Left ventricle myocardium superior (tissue), 1 donor: ENCODE measurements around the gene RAP2A. TPM values are rescaled to one million over a fixed set of nuclear protein-coding genes. Genes with fewer than 3 reads are reported as not detected.
A peak's percentile ranks its signal among the peaks of the same experiment; 100 is the strongest.

Experiments used
- ATAC-seq: fragments of 200-7000 bp; cut with Tn5 transposase; one replicate; pipeline ENCODE4 v1.9.1; 2020; ENCODE audit warnings: mild to moderate bottlenecking, moderate library complexity
- DNase-seq: peaks from one replicate; pipeline ENCODE4 v3.0.0-alpha.2; 2020
- intact Hi-C: fragments of 100-400 bp; cut with micrococcal nuclease; formaldehyde crosslinking; loops from one replicate; pipeline ENCODE4 v1.11.0; 2022
- long read RNA-seq: library from polyadenylated mRNA; unstranded; transcript quantifications from one replicate; pipeline ENCODE4 v2.0.0, GENCODE V29; 2021
- total RNA-seq: library from RNA; stranded (reverse); fragmentation: NEBNext Ultra II Directional; extraction: Animal tissue kit (Norgen Biotek cat#: 25700); gene quantifications from one replicate; pipeline ENCODE4 v1.2.1, GENCODE V29; 2021
- donor health status: DM: no; HTN: yes; CAD: no; lungs with severe emphysema.

Gene RAP2A
- total RNA-seq: 15.5 TPM
- long read RNA-seq, full-length matches to known transcripts: 26 of 30 reads
- long read RNA-seq, partial matches to known transcripts: 0 of 30 reads
- long read RNA-seq, other reads (novel, unspliced or antisense): 4 of 30 reads

GRCh38 chr13:97433727-97434396, at the start of gene RAP2A:
Gene RAP2A, plus strand, starts transcription at chr13:97434169. Its CDS starts 302 bp downstream, at chr13:97434471.
- ATAC-seq (peak; percentile 83), DNase-seq (peak; percentile 94)
- intact Hi-C loops: loop anchor here (10.0 kb wide), 1 partner anchor 79 kb away; no protein-coding TSS in a partner anchor

GRCh38 chr13:97384371-97384770, 49.6 kb upstream of the RAP2A start:
- ATAC-seq (peak; percentile 29), DNase-seq (no peak)
- intact Hi-C loops: no loop called here

GRCh38 chr13:97385146-97385545, 48.8 kb upstream of the RAP2A start:
- intact Hi-C loops: no loop called here
- peak; percentile 56 for ATAC-seq
- no peak for DNase-seq

DNA sequence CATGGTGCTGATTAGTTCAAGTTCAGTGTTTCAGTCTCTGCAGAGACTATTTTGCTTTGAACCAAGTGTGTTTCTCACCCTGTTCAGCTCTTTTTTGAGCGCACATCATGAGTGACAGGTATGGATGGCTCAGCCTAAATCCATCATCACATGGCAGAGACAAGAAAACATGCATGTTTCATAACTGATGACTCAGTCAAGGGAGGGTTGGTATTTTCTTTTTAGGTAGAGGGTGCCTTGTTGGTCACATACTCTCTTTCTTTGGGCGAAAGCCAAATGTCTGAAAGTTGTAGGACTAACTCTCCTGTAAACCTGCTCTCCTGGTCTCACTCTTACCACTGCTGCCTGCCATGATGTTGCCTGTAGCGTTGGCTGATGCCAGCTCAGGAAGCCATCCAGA, 48.1 kb upstream of the RAP2A start:
- DNase-seq: no peak
- intact Hi-C loops: no loop called here
- peak; percentile 12 for ATAC-seq

GRCh38 chr13:97386801-97387484, 47.0 kb upstream of the RAP2A start:
- intact Hi-C loops: no loop called here
- DNase-seq: no peak
- ATAC-seq: peak; percentile 52

GRCh38 chr13:97387485-97387839, 46.5 kb upstream of the RAP2A start:
- ATAC-seq (peak; percentile 25), DNase-seq (no peak)
- intact Hi-C loops: no loop called here

DNA sequence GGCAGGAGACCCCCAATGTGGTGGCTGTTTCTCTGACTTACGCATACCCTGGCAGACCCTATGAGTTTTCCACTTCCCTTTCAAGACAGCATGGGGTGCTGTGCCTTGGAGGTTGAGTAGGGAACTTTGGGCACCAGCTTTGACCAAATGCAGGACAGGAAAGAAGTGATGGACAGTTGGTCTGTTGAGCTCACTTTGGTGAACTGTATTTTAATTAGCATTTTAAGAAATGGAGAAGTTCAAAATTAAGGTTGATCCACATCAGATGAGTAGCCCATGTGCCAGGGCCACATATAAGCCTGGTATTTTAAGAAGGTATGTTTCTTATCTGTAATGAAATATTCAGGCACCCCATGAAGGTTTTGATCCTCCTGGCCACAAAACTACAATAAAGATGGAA, 46.1 kb upstream of the RAP2A start:
- ATAC-seq: peak; percentile 37
- intact Hi-C loops: no loop called here

DNA sequence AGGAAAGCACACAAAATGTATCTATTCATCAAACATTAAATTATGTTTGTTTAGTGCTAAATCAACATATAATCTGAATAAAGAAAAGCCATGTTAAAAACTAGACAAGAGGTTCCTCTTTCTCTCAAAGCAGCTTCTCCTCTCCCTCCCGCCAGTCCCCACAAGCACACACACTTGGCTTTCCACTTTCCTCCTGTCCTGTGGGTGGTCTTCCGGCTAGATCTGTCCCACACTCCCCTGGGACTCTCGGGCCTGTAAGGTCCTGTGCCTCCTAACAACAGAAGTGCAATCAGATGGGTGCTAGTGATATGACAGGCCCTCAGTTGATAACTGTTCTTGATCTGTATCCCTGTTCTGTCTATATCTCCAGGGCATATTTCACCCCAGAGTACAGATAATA, 45.6 kb upstream of the RAP2A start:
- DNase-seq (no peak), ATAC-seq (no peak)
- intact Hi-C loops: no loop called here

More for the DNA sequence above, 46.1 kb upstream of the RAP2A start:
- DNase-seq: no peak

DNA sequence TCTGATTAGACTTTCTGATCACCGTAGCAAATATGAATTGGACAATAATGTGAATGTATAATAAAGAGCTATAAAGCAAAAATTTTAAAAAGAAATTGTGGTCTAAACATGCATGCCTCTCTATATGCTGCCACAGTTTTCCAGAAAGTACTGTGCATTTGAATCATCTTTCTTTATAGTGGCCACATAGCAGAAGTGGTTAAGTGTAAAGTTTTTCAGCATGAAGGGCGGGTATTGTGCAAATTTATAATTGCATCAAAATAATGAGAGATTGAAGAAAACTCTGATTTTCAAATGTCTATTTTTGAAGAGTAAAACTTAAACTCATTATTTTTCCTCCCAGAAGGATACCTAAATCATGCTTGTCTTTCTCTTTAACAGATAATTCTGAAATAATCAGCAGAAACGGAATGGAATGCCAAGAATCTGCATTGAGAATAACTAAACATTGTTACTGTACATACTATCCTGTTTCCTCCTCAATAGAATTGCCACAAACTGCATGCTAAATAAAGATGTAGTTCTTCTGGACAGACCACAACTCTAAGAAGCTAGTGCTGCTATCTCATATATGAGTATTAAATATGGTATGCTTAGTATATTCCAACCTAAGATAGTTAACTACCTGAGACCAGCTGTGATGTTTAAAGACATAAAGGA, 42.9 kb upstream of the RAP2A start:
- intact Hi-C loops: no loop called here
- DNase-seq: no peak
- ATAC-seq: no peak

- ATAC-seq: no peak
- DNase-seq: no peak
- intact Hi-C loops: no loop called here
These were observed 41.9 kb upstream of the RAP2A start for GRCh38 chr13:97392020-97392419.

DNA sequence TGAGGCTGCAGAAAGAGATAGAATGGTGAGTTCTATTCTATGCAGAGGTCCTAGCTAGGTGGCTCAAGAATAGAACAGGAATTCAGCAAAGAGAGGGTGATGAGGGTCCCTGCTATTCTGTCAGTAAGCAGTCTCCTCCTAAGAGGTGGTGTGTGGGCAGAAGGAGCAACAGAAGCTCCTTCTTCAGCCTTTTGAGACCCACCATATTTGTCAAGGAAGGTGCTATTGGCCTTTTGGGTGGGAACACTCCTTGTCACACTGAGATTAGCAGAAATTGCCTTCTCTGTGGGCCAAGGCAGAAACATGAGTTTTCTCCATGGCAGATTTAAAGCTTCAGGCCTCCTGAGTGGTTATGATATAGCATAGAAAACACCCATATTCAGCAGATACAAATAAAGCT, 39.4 kb upstream of the RAP2A start:
- no peak for DNase-seq
- intact Hi-C loops: no loop called here
- no peak for ATAC-seq

DNA sequence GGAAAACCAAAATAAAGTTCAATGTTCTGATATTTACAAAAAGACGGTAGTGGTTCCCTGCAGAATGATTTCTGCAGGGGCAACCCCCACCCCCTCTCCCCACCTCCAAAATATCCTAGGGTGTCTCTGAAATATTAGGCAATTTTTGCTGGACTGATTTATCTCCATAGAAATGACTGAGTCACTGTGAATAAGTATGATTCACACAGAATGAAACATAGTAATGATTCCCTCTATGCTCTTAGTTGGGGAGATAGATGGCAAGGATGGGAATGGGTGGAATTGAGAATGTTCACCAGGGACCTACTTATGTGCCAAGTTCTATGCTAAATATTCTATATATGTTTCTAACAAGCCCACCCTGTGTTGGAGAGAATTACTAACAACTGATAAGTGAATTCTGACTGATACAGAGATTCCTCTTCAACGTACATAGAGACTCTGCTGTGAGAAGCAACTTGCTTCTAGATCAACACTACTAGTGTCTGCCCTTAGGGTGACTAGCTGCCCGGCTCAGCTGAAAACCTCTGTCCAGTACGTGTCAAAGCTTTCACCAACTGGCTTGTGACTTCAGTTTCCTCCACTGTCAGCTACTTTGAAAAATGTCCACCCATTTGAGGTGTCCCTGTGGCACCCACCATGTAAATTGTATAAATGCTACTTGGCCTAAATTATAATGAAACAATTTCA, 38.4 kb upstream of the RAP2A start:
- no peak for ATAC-seq
- intact Hi-C loops: no loop called here

GRCh38 chr13:97397267-97397666, 36.7 kb upstream of the RAP2A start:
- DNase-seq: no peak
- no peak for ATAC-seq
- intact Hi-C loops: no loop called here

More for the DNA sequence above, 38.4 kb upstream of the RAP2A start:
- no peak for DNase-seq

DNA sequence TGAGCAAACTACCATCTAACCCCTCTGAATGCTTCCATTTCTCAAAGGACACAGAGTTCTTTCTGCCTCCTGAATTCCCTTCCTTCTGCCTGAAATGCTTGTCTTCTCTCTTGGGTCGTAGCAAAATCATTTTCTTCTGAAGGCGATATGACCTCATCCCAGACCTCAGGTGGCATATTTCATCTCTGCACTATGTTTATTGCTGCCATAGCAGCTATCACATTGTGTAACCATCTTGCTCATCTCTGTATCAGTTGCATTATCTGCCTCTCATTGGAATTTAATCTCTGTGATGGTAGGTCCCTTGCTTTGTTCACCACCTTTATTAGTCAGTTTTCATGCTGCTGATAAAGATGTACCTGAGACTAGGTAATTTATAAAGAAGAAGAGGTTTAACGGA, 32.5 kb upstream of the RAP2A start:
- intact Hi-C loops: no loop called here
- DNase-seq (no peak), ATAC-seq (no peak)

- DNase-seq: no peak
- no peak for ATAC-seq
- intact Hi-C loops: no loop called here
These were observed 29.8 kb upstream of the RAP2A start for GRCh38 chr13:97403893-97404750.

GRCh38 chr13:97407540-97407939, 26.4 kb upstream of the RAP2A start:
- peak; percentile 44 for ATAC-seq
- no peak for DNase-seq
- intact Hi-C loops: no loop called here

DNA sequence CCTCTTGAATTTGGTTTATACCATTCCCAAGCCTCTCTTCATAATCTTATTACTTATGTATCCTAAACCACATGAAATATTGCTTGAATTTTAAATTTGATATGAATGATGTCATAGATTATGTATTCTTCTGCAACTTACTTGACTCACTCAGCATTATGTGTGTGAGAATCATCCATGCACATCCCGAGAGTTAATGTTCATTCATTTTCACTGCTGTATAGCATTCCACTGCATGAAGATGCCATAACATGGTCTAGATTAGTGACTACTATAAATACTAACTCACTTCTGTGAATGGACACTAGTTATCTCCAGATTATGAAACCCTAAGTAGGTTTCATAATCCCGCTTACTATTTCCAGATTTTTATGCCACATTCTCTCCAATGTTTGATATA, 25.0 kb upstream of the RAP2A start:
- no peak for DNase-seq
- intact Hi-C loops: no loop called here
- no peak for ATAC-seq

- intact Hi-C loops: no loop called here
- ATAC-seq: no peak
- DNase-seq: no peak
These were observed 22.0 kb upstream of the RAP2A start for GRCh38 chr13:97411984-97412383.

- ATAC-seq: no peak
- intact Hi-C loops: no loop called here
These were observed 20.3 kb upstream of the RAP2A start for GRCh38 chr13:97413694-97414093.

More at GRCh38 chr13:97413694-97414093, 20.3 kb upstream of the RAP2A start:
- DNase-seq: no peak
